Fibroblast of lung (primary cell): Measurements from ENCODE around the gene CCR3.

Experiments
- EZH2 ChIP-seq: IDR thresholded peaks from 2 replicates; pipeline ENCODE4 v1.5.1; 2012; ENCODE audit warnings: low read length, control low read depth, mild to moderate bottlenecking; ENCODE audit errors: missing control alignments
- TF ChIP-seq, protein P1 (sequence below), 2 donors: IDR thresholded peaks in 1 of 2; conservative IDR thresholded peaks in 1 of 2; 1 replicate in 1 of 2; 2 replicates in 1 of 2; pipeline ENCODE4 v1.5.1; 2011 to 2012; ENCODE audit warnings: low read length in 2 of 2, control low read depth in 1 of 2, inconsistent platforms in 1 of 2, low read depth in 1 of 2, mild to moderate bottlenecking in 1 of 2

DNA sequence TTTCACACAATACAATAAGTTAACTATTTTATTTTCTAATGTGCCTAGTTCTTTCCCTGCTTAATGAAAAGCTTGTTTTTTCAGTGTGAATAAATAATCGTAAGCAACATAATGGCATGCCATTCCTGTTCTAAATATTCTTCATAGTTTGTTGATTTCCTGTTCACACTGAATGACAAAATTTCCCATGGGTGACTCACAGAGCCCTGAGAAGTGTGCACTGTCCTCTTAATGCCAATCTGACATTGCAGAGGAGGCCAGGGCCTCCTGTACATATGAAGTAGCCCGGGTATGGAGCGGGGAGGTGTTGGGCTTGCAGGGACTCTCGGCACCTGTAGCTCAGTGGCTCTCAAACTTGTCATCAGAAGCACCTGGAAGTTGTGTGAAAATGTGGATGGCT is 24.3 kb downstream of the CCR3 start:
- TF ChIP-seq, protein P1, sequence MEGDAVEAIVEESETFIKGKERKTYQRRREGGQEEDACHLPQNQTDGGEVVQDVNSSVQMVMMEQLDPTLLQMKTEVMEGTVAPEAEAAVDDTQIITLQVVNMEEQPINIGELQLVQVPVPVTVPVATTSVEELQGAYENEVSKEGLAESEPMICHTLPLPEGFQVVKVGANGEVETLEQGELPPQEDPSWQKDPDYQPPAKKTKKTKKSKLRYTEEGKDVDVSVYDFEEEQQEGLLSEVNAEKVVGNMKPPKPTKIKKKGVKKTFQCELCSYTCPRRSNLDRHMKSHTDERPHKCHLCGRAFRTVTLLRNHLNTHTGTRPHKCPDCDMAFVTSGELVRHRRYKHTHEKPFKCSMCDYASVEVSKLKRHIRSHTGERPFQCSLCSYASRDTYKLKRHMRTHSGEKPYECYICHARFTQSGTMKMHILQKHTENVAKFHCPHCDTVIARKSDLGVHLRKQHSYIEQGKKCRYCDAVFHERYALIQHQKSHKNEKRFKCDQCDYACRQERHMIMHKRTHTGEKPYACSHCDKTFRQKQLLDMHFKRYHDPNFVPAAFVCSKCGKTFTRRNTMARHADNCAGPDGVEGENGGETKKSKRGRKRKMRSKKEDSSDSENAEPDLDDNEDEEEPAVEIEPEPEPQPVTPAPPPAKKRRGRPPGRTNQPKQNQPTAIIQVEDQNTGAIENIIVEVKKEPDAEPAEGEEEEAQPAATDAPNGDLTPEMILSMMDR (conservative IDR thresholded peaks at IDR 0.05 in 1 of 2, IDR thresholded peaks at IDR 0.05 in 1 of 2; ENCODE audit: low read depth in 1 of 2, low read length in 2 of 2), result no peak
- TF ChIP-seq EZH2, result no peak
